Measurements from ENCODE around the gene SCGB1D2.

- TF ChIP-seq MAX (IDR thresholded peaks at IDR 0.05), result no peak
- TF ChIP-seq YY1 (IDR thresholded peaks at IDR 0.05; ENCODE audit: low read depth), result no peak
- TF ChIP-seq EP300 (IDR thresholded peaks at IDR 0.05; ENCODE audit: borderline replicate concordance), result no peak
- TF ChIP-seq TAF1 (IDR thresholded peaks at IDR 0.05; ENCODE audit: low read depth), result no peak
- TF ChIP-seq RAD21 (IDR thresholded peaks at IDR 0.05; ENCODE audit: low read depth), result no peak
- TF ChIP-seq FOXM1 (IDR thresholded peaks at IDR 0.05; ENCODE audit: borderline replicate concordance, low read depth), result no peak
- TF ChIP-seq CREB1 (IDR thresholded peaks at IDR 0.05; ENCODE audit: low read depth), result no peak
- no peak for TF ChIP-seq CEBPB (IDR thresholded peaks at IDR 0.05)
- TF ChIP-seq, protein P1, sequence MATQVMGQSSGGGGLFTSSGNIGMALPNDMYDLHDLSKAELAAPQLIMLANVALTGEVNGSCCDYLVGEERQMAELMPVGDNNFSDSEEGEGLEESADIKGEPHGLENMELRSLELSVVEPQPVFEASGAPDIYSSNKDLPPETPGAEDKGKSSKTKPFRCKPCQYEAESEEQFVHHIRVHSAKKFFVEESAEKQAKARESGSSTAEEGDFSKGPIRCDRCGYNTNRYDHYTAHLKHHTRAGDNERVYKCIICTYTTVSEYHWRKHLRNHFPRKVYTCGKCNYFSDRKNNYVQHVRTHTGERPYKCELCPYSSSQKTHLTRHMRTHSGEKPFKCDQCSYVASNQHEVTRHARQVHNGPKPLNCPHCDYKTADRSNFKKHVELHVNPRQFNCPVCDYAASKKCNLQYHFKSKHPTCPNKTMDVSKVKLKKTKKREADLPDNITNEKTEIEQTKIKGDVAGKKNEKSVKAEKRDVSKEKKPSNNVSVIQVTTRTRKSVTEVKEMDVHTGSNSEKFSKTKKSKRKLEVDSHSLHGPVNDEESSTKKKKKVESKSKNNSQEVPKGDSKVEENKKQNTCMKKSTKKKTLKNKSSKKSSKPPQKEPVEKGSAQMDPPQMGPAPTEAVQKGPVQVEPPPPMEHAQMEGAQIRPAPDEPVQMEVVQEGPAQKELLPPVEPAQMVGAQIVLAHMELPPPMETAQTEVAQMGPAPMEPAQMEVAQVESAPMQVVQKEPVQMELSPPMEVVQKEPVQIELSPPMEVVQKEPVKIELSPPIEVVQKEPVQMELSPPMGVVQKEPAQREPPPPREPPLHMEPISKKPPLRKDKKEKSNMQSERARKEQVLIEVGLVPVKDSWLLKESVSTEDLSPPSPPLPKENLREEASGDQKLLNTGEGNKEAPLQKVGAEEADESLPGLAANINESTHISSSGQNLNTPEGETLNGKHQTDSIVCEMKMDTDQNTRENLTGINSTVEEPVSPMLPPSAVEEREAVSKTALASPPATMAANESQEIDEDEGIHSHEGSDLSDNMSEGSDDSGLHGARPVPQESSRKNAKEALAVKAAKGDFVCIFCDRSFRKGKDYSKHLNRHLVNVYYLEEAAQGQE (IDR thresholded peaks at IDR 0.05; ENCODE audit: low read depth), result no peak
- no peak for TF ChIP-seq ZBTB7A (IDR thresholded peaks at IDR 0.05; ENCODE audit: low read depth)
- no peak for TF ChIP-seq TEAD4 (IDR thresholded peaks at IDR 0.05)
- no peak for TF ChIP-seq NFIC (IDR thresholded peaks at IDR 0.05)
These were observed 20.5 kb upstream of the SCGB1D2 start for GRCh38 chr11:62221498-62221897.
